Measurements from ENCODE around the gene UBE2D4. TPM values are rescaled to one million over a fixed set of nuclear protein-coding genes. Genes with fewer than 3 reads are reported as not detected.
"Not testable (repeated sequence)": the region's sequence is repeated elsewhere in the genome, so short reads cannot be mapped to it uniquely, and the experiment has no call there.

Gene UBE2D4
- total RNA-seq, 1 experiment from 2014 or later: 6.4 TPM

DNA sequence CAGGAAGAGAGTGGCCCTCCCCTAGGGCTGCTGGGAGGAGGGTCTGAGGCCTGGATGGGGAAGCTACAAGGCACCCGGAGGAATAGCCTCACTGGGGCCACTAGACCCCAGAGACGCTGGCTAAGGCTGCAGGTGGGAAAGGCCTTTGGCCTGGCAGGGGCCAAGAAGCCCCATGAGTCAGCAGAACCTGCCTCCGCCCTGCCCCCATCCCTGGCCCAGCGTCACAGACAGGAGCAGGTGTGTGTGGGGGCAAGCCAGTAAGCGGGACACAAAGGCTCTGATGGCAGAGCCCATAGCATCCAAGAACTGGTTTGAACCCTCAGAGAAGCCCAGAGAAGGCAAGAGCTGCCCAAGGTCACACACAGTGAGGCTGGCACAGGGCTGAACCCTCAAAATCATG is 44.5 kb downstream of the UBE2D4 start:
- H3K18ac ChIP-seq (ENCODE audit: insufficient read length, low read depth, low read length); H3K4me3 Mint-ChIP-seq; H2AFZ ChIP-seq (ENCODE audit: low read length); H3K27me3 Mint-ChIP-seq (ENCODE audit: low read depth); H2BK12ac ChIP-seq (ENCODE audit: insufficient read length, low read depth, low read length); H3T11ph ChIP-seq (ENCODE audit: low read length); H3K9ac ChIP-seq (ENCODE audit: extremely low read depth, insufficient read length, low read length); H3K14ac ChIP-seq (ENCODE audit: insufficient read depth, low read length); H4K8ac ChIP-seq (replicated peaks; ENCODE audit: insufficient read length, low read depth, low read length); H3K4me2 ChIP-seq (ENCODE audit: insufficient read depth, insufficient read length, low read length); H4K91ac ChIP-seq (ENCODE audit: insufficient read length, low read depth, low read length); H2AK5ac ChIP-seq (ENCODE audit: insufficient read length, low read length); DNase-seq; H3K4me1 ChIP-seq (ENCODE audit: insufficient read depth, low read length); H3K56ac ChIP-seq (ENCODE audit: insufficient read length, low read depth, low read length); H3K27ac ChIP-seq (ENCODE audit: insufficient read length, low read depth, low read length); H3K79me2 ChIP-seq (ENCODE audit: insufficient read depth, low read length); H2BK5ac ChIP-seq (ENCODE audit: insufficient read length, low read length); H3K4me1 Mint-ChIP-seq; H3K79me1 ChIP-seq (ENCODE audit: insufficient read depth, low read depth, low read length, poor library complexity, severe bottlenecking); H3K9me3 ChIP-seq (ENCODE audit: control insufficient read depth, low read depth, low read length); H3K36me3 Mint-ChIP-seq (ENCODE audit: insufficient read depth in 1 of 3, low read depth in 3 of 3); H2BK20ac ChIP-seq (ENCODE audit: low read depth, low read length, poor library complexity, severe bottlenecking); H4K5ac ChIP-seq (ENCODE audit: insufficient read length, low read depth, low read length); H3K9me3 Mint-ChIP-seq; H2BK120ac ChIP-seq (ENCODE audit: low read depth, low read length, poor library complexity, severe bottlenecking); H4K20me1 ChIP-seq (ENCODE audit: control insufficient read depth, insufficient read depth, insufficient read length); H2BK15ac ChIP-seq (ENCODE audit: low read depth, low read length); H3K23me2 ChIP-seq (ENCODE audit: insufficient read length, low read depth, low read length, poor library complexity, severe bottlenecking); H3K23ac ChIP-seq (ENCODE audit: insufficient read length, low read depth, low read length); H3K27me3 ChIP-seq (ENCODE audit: insufficient read depth, low read length); H3K27ac Mint-ChIP-seq; H3K4ac ChIP-seq (ENCODE audit: low read depth, low read length): not testable (repeated sequence)
- WGBS (ENCODE audit: extremely low coverage, insufficient read length, low lambda C conversion rate): no CpG with 5 or more reads among the region's 5 CpGs

- H3K23ac ChIP-seq (ENCODE audit: insufficient read length, low read depth, low read length); H3K27me3 Mint-ChIP-seq (ENCODE audit: low read depth); H3K27ac Mint-ChIP-seq; H3K79me2 ChIP-seq (ENCODE audit: insufficient read depth, low read length); H3K4me2 ChIP-seq (ENCODE audit: insufficient read depth, insufficient read length, low read length); H3K27me3 ChIP-seq (ENCODE audit: insufficient read depth, low read length); H2BK20ac ChIP-seq (ENCODE audit: low read depth, low read length, poor library complexity, severe bottlenecking); H3K56ac ChIP-seq (ENCODE audit: insufficient read length, low read depth, low read length); H3K4me1 ChIP-seq (ENCODE audit: insufficient read depth, low read length); H4K5ac ChIP-seq (ENCODE audit: insufficient read length, low read depth, low read length); H4K91ac ChIP-seq (ENCODE audit: insufficient read length, low read depth, low read length); H2BK120ac ChIP-seq (ENCODE audit: low read depth, low read length, poor library complexity, severe bottlenecking); H3K27ac ChIP-seq (ENCODE audit: insufficient read length, low read depth, low read length); H3K9me3 Mint-ChIP-seq; H2BK12ac ChIP-seq (ENCODE audit: insufficient read length, low read depth, low read length); H3K79me1 ChIP-seq (ENCODE audit: insufficient read depth, low read depth, low read length, poor library complexity, severe bottlenecking); DNase-seq; H4K20me1 ChIP-seq (ENCODE audit: control insufficient read depth, insufficient read depth, insufficient read length); H4K8ac ChIP-seq (replicated peaks; ENCODE audit: insufficient read length, low read depth, low read length); H3K4ac ChIP-seq (ENCODE audit: low read depth, low read length); H3K4me1 Mint-ChIP-seq; H2BK5ac ChIP-seq (ENCODE audit: insufficient read length, low read length); H3K36me3 Mint-ChIP-seq (ENCODE audit: insufficient read depth in 1 of 3, low read depth in 3 of 3); H3K9ac ChIP-seq (ENCODE audit: extremely low read depth, insufficient read length, low read length); H2BK15ac ChIP-seq (ENCODE audit: low read depth, low read length); H3K23me2 ChIP-seq (ENCODE audit: insufficient read length, low read depth, low read length, poor library complexity, severe bottlenecking); H2AK5ac ChIP-seq (ENCODE audit: insufficient read length, low read length); H2AFZ ChIP-seq (ENCODE audit: low read length); H3T11ph ChIP-seq (ENCODE audit: low read length); H3K9me3 ChIP-seq (ENCODE audit: control insufficient read depth, low read depth, low read length); H3K4me3 Mint-ChIP-seq; H3K14ac ChIP-seq (ENCODE audit: insufficient read depth, low read length); H3K18ac ChIP-seq (ENCODE audit: insufficient read length, low read depth, low read length): not testable (repeated sequence)
- no CpG with 5 or more reads among the region's 8 CpGs for WGBS (ENCODE audit: extremely low coverage, insufficient read length, low lambda C conversion rate)
These were observed 47.9 kb downstream of the UBE2D4 start for GRCh38 chr7:43974033-43974573.
